GM12878 (cell line): Measurements from ENCODE around the gene GORASP1. TPM values are rescaled to one million over a fixed set of nuclear protein-coding genes. Genes with fewer than 3 reads are reported as not detected.

Source experiments
- ATAC-seq: fragments of 200-7000 bp; cut with Tn5 transposase; 3 replicates; pipeline ENCODE4 v1.9.1; 2020; ENCODE audit warnings: mild to moderate bottlenecking, moderate library complexity
- BruUV-seq: library from RNA; stranded (reverse); fragments of 400-500 nt; replicated peaks from 2 replicates; lab custom pipeline; 2021; lab: Mats Ljungman, UMichigan
- CTCF ChIA-PET: fragments of 300-600 bp; sonication (Branson Sonifier 250); formaldehyde crosslinking; extraction: SDS; loops from one replicate; lab custom pipeline; 2021; ENCODE audit warnings: inconsistent platforms; lab: Yijun Ruan, JAX
- POLR2A ChIA-PET: fragments of 350-600 bp; formaldehyde crosslinking; extraction: SDS; loops from one replicate; lab custom pipeline; 2021; ENCODE audit warnings: inconsistent platforms; lab: Charles Lee
- RAD21 ChIA-PET: fragments of 300-600 bp; sonication (Branson Sonifier 250); formaldehyde crosslinking; loops from one replicate; lab custom pipeline; 2023; ENCODE audit warnings: antibody characterized with exemption; ENCODE audit not compliant: unreplicated experiment; lab: Charles Lee
- SMC1A ChIA-PET: fragments of 300-600 bp; sonication (Branson Sonifier 250); formaldehyde crosslinking; loops from one replicate; lab custom pipeline; 2023; ENCODE audit not compliant: unreplicated experiment, uncharacterized antibody; lab: Charles Lee
- DNase-seq: peaks from one replicate; pipeline ENCODE4 v3.0.0-alpha.2; 2011; ENCODE audit warnings: low read depth, low spot score
- FAIRE-seq: peaks from 3 replicates; lab custom pipeline; 2011; peaks lifted over from hg19 to GRCh38; lab: Jason Lieb, UNC
- H2AFZ ChIP-seq: 2 replicates; pipeline ENCODE4 v1.6.0; 2011; ENCODE audit warnings: low read depth, low read length, control low read depth; ENCODE audit not compliant: control insufficient read depth
- H3K27ac ChIP-seq: 2 replicates; pipeline ENCODE4 v1.5.1; 2011; ENCODE audit warnings: control low read depth; ENCODE audit not compliant: control insufficient read depth, insufficient read depth
- H3K27me3 ChIP-seq, 2 experiments: replicated peaks in 1 of 2; 2 replicates each; pipeline versions ENCODE4 v1.6.0 to v1.6.1; 2011; ENCODE audit warnings: low read length in 1 of 2; ENCODE audit not compliant: control insufficient read depth in 2 of 2, insufficient read depth in 2 of 2
- H3K36me3 ChIP-seq, 2 experiments: 2 replicates each; pipeline ENCODE4 v1.5.1; 2011; ENCODE audit warnings: low read length in 1 of 2; ENCODE audit not compliant: control insufficient read depth in 2 of 2, insufficient read depth in 2 of 2
- H3K4me1 ChIP-seq: 2 replicates; pipeline ENCODE4 v1.6.1; 2011; ENCODE audit warnings: mild to moderate bottlenecking, low read length, moderate library complexity, mixed read lengths; ENCODE audit not compliant: control insufficient read depth, insufficient read depth
- H3K4me2 ChIP-seq: 2 replicates; pipeline ENCODE4 v1.6.0; 2011; ENCODE audit warnings: control low read depth; ENCODE audit not compliant: control insufficient read depth, insufficient read depth
- H3K4me3 ChIP-seq: fragments of 200-600 bp; sonication (generic); 2 replicates; pipeline ENCODE4 v1.5.1; 2016
- H3K79me2 ChIP-seq: 2 replicates; pipeline ENCODE4 v1.6.0; 2011; ENCODE audit warnings: low read length; ENCODE audit not compliant: control insufficient read depth, insufficient read depth
- H3K9ac ChIP-seq: 2 replicates; pipeline ENCODE4 v1.8.0; 2011; ENCODE audit warnings: low read length, control low read depth, mixed read lengths; ENCODE audit not compliant: control insufficient read depth, insufficient read depth
- H3K9me3 ChIP-seq: replicated peaks from 3 replicates; pipeline ENCODE4 v1.5.1; 2011; ENCODE audit warnings: mild to moderate bottlenecking, low read length; ENCODE audit not compliant: control insufficient read depth, insufficient read depth
- H4K20me1 ChIP-seq: 2 replicates; pipeline ENCODE4 v1.6.0; 2011; ENCODE audit not compliant: control insufficient read depth, insufficient read depth
- CREM ChIP-seq: IDR thresholded peaks from 2 replicates; pipeline ENCODE4 v1.6.1; 2014; ENCODE audit warnings: antibody characterized with exemption, low read depth
- IKZF1 ChIP-seq: fragments of 450-650 bp; conservative IDR thresholded peaks from 2 replicates; pipeline ENCODE4 v1.6.1; 2017; ENCODE audit warnings: antibody characterized with exemption, mild to moderate bottlenecking
- IKZF2 ChIP-seq, 2 experiments: fragments of 450-650 bp; IDR thresholded peaks; 2 replicates each; pipeline ENCODE4 v1.6.1; 2017; ENCODE audit warnings: mild to moderate bottlenecking in 2 of 2, moderate library complexity in 2 of 2
- POLR2A ChIP-seq: IDR thresholded peaks from 2 replicates; pipeline ENCODE4 v1.6.1; 2011; ENCODE audit warnings: low read depth, mild to moderate bottlenecking, low read length
- SPI1 ChIP-seq: IDR thresholded peaks from 2 replicates; pipeline ENCODE4 v1.6.1; 2011; ENCODE audit warnings: low read depth, mild to moderate bottlenecking, low read length, moderate library complexity, borderline replicate concordance; ENCODE audit not compliant: insufficient read depth
- in situ Hi-C: fragments of 300-500 bp; cut with MboI; formaldehyde crosslinking; loops from 9 replicates; pipeline ENCODE4 v1.14.3; 2018; ENCODE audit warnings: mixed read lengths
- intact Hi-C: fragments of 100-400 bp; cut with micrococcal nuclease; formaldehyde crosslinking; loops from one replicate; pipeline ENCODE4 v1.14.2; 2022; ENCODE audit not compliant: unreplicated experiment
- microRNA-seq: library from miRNA; unstranded; fragments of <30 nt; microRNA quantifications from one replicate; pipeline ENCODE4, GENCODE V29; 2018
- polyA plus RNA-seq, 11 experiments: library from polyadenylated mRNA; depleted of rRNA in 4 of 11; unstranded in 6 of 11; stranded (reverse) in 5 of 11; fragments of >200 nt; fragmentation: Nextera tagmentation in 4 of 11; fragmentation: Illumina TruSeq in 1 of 11; extraction: Ambion mirVana in 4 of 11; extraction: Trizol in 1 of 11; gene quantifications; 1 replicate in 1 of 11; 2 replicates in 10 of 11; pipeline versions ENCODE4 v1.2.1 to v1.2.3, GENCODE V29; 2011 to 2016; ENCODE audit warnings: inconsistent platforms in 2 of 11, missing spikeins in 2 of 11, low read depth in 1 of 11
- total RNA-seq, 4 experiments: library from RNA; depleted of rRNA in 3 of 4; stranded (reverse); fragments of >200 nt in 3 of 4; fragmentation: Illumina TruSeq in 1 of 4; extraction: Trizol in 1 of 4; gene quantifications; 2 replicates each; pipeline versions ENCODE4 v1.2.1 to v1.2.3, GENCODE V29; 2013 to 2021

Gene GORASP1
- total and polyA plus RNA-seq, 10 of the 15 experiments (the other 5 are each of a cell fraction or from before 2014, with no cell fraction given), result 3.6 to 32.7 (median 23.2) TPM

DNA sequence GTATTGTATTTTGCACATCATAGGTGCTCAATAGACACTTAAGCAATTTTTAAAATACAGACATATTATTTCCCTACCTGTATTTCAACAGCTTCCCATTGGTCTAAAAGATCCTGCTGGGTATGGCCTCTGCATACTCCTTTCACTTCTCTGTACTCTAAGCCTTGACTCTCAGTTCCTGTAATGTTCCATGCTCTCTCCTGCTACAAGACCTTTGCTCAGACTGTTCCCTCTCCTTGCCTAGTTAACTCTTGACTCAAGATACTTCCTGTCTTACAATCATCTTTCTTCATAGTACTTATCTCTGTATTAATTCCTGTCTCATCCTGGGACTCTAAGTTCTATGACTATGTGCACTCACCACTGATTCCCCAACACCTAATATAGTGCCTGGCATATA is 57.4 kb downstream of the GORASP1 start:
- Histone ChIP-seq H3K36me3 (no peaks in the 10 kb centered on the region), H3K27me3 (no peaks in the 10 kb centered on the region), H3K9ac (no peak overlapping the region), H3K79me2 (peaks cover 8% of the 10 kb centered on the region), H3K27ac (no peak overlapping the region), H4K20me1 (no peaks in the 10 kb centered on the region), H3K4me2 (no peak overlapping the region), H3K4me1 (no peaks in the 10 kb centered on the region; the same call in 1 of the 2 replicates), H2AFZ (no peak overlapping the region; the same call in 1 of the 2 replicates), H3K9me3 (no peaks in the 10 kb centered on the region), H3K4me3 (no peak overlapping the region)
- in situ Hi-C loops, result no loop called here
- no peak for ATAC-seq
- FAIRE-seq, result peak; percentile 18
- intact Hi-C loops, result no loop called here
- TF ChIP-seq CREM (no peak), SPI1 (peak; percentile 56; the same call in 1 of the 2 replicates), IKZF1 (0 out of 2 replicates have a peak, but pooled peaks have one; percentile 20), IKZF2 (IDR thresholded peaks at IDR 0.05) (peak; percentile 46 to 56; a peak in 2 of 4 replicates), POLR2A (no peak)
- RAD21 ChIA-PET, result interaction anchor here (0.6 kb wide), 1 partner anchor 238 kb away, joined by 3 read pairs; no protein-coding TSS in a partner anchor
- SMC1A ChIA-PET, result interaction anchor here (1.2 to 2.2 kb wide), 3 partner anchors 20 to 529 kb away, joined by 4 to 5 read pairs (median 4); no protein-coding TSS in a partner anchor
- POLR2A ChIA-PET, result interaction anchor here (1.6 kb wide), 1 partner anchor 214 kb away, joined by 3 read pairs; no protein-coding TSS in a partner anchor
- no peak for DNase-seq
- BruUV-seq, result no TSS peak
- CTCF ChIA-PET, result interaction anchor here (1.4 to 1.5 kb wide), 2 partner anchors 20 to 29 kb away, joined by 3 to 9 read pairs; no protein-coding TSS in a partner anchor

Small RNAs within 50 kb of the gene (microRNA-seq; reads per million reads assigned to microRNA genes)
- gene MIR6822, result not detected

Other genes starting within 250 kb of the GORASP1 start
- gene SCN11A, start 55.7 kb downstream of the GORASP1 start, total RNA-seq (2014; rRNA removed), result 0.05 and 0.06 TPM in 2 replicates
- gene SCN11A, start 55.7 kb downstream of the GORASP1 start, total RNA-seq (2014; rRNA removed; fragmentation: Illumina TruSeq; extraction: Trizol), result under 0.01 and 0.05 TPM in 2 replicates
- gene SCN11A, start 55.7 kb downstream of the GORASP1 start, total RNA-seq (2021), result not detected in 2 replicates
- 0.13 and 0.14 TPM in 2 replicates for gene SCN11A, start 55.7 kb downstream of the GORASP1 start, polyA plus RNA-seq (2011; rRNA removed)
- gene SCN11A, start 55.7 kb downstream of the GORASP1 start, polyA plus RNA-seq (2014; fragmentation: Illumina TruSeq; extraction: Trizol), result 0.04 and 0.11 TPM in 2 replicates
- gene SCN11A, start 55.7 kb downstream of the GORASP1 start, polyA plus RNA-seq (2014; fragmentation: Nextera tagmentation; extraction: Ambion mirVana), result not detected
- gene SCN11A, start 55.7 kb downstream of the GORASP1 start, polyA plus RNA-seq (2014; rRNA removed), result 0.03 TPM in 2 replicates
- under 1 TPM in 1 of 2 experiments, not detected in 1; 0.03 TPM for gene SCN11A, start 55.7 kb downstream of the GORASP1 start, polyA plus RNA-seq (2016; fragmentation: Nextera tagmentation; extraction: Ambion mirVana)
- gene WDR48, start 55.6 kb downstream of the GORASP1 start, total RNA-seq (2014; rRNA removed), result 20.2 and 22.7 TPM in 2 replicates
- gene WDR48, start 55.6 kb downstream of the GORASP1 start, total RNA-seq (2014; rRNA removed; fragmentation: Illumina TruSeq; extraction: Trizol), result 30.0 and 30.3 TPM in 2 replicates
- gene WDR48, start 55.6 kb downstream of the GORASP1 start, total RNA-seq (2021), result 27.8 and 28.7 TPM in 2 replicates
- gene WDR48, start 55.6 kb downstream of the GORASP1 start, polyA plus RNA-seq (2011; rRNA removed), result 43.8 and 63.5 TPM in 2 replicates
- 36.7 and 40.3 TPM in 2 replicates for gene WDR48, start 55.6 kb downstream of the GORASP1 start, polyA plus RNA-seq (2014; fragmentation: Illumina TruSeq; extraction: Trizol)
- gene WDR48, start 55.6 kb downstream of the GORASP1 start, polyA plus RNA-seq (2014; fragmentation: Nextera tagmentation; extraction: Ambion mirVana), result 10 to 100 TPM; 16.8 to 17.1 TPM
- 17.0 and 18.7 TPM in 2 replicates for gene WDR48, start 55.6 kb downstream of the GORASP1 start, polyA plus RNA-seq (2014; rRNA removed)
- gene WDR48, start 55.6 kb downstream of the GORASP1 start, polyA plus RNA-seq (2016; fragmentation: Nextera tagmentation; extraction: Ambion mirVana), result 10 to 100 TPM; 38.4 to 40.6 TPM
- 0.93 and 2.2 TPM in 2 replicates for gene TTC21A, start 53 bp upstream of the GORASP1 start, total RNA-seq (2014; rRNA removed)
- 0.67 and 1.1 TPM in 2 replicates for gene TTC21A, start 53 bp upstream of the GORASP1 start, total RNA-seq (2014; rRNA removed; fragmentation: Illumina TruSeq; extraction: Trizol)
- 2.6 and 2.7 TPM in 2 replicates for gene TTC21A, start 53 bp upstream of the GORASP1 start, total RNA-seq (2021)
- 1.1 and 1.2 TPM in 2 replicates for gene TTC21A, start 53 bp upstream of the GORASP1 start, polyA plus RNA-seq (2011; rRNA removed)
- 1.6 and 2.1 TPM in 2 replicates for gene TTC21A, start 53 bp upstream of the GORASP1 start, polyA plus RNA-seq (2014; fragmentation: Illumina TruSeq; extraction: Trizol)
- gene TTC21A, start 53 bp upstream of the GORASP1 start, polyA plus RNA-seq (2014; fragmentation: Nextera tagmentation; extraction: Ambion mirVana), result under 1 TPM; 0.62 to 0.68 TPM
- gene TTC21A, start 53 bp upstream of the GORASP1 start, polyA plus RNA-seq (2014; rRNA removed), result 3.2 and 3.8 TPM in 2 replicates
- 1 to 10 TPM; 1.0 to 1.2 TPM for gene TTC21A, start 53 bp upstream of the GORASP1 start, polyA plus RNA-seq (2016; fragmentation: Nextera tagmentation; extraction: Ambion mirVana)
- gene CSRNP1, start 46.0 kb upstream of the GORASP1 start, total RNA-seq (2014; rRNA removed), result 14.2 TPM in 2 replicates
- 6.4 and 6.7 TPM in 2 replicates for gene CSRNP1, start 46.0 kb upstream of the GORASP1 start, total RNA-seq (2014; rRNA removed; fragmentation: Illumina TruSeq; extraction: Trizol)
- 12.0 and 12.1 TPM in 2 replicates for gene CSRNP1, start 46.0 kb upstream of the GORASP1 start, total RNA-seq (2021)
- 5.9 and 11.1 TPM in 2 replicates for gene CSRNP1, start 46.0 kb upstream of the GORASP1 start, polyA plus RNA-seq (2011; rRNA removed)
- gene CSRNP1, start 46.0 kb upstream of the GORASP1 start, polyA plus RNA-seq (2014; fragmentation: Illumina TruSeq; extraction: Trizol), result 3.0 and 7.3 TPM in 2 replicates
- gene CSRNP1, start 46.0 kb upstream of the GORASP1 start, polyA plus RNA-seq (2014; fragmentation: Nextera tagmentation; extraction: Ambion mirVana), result under 1 TPM; 0.32 to 0.77 TPM
- gene CSRNP1, start 46.0 kb upstream of the GORASP1 start, polyA plus RNA-seq (2014; rRNA removed), result 9.3 TPM in 2 replicates
- 1 to 10 TPM; 4.9 to 7.0 TPM for gene CSRNP1, start 46.0 kb upstream of the GORASP1 start, polyA plus RNA-seq (2016; fragmentation: Nextera tagmentation; extraction: Ambion mirVana)
- gene XIRP1, start 85.0 kb upstream of the GORASP1 start, total RNA-seq (2014; rRNA removed), result 0.16 and 0.17 TPM in 2 replicates
- gene XIRP1, start 85.0 kb upstream of the GORASP1 start, total RNA-seq (2014; rRNA removed; fragmentation: Illumina TruSeq; extraction: Trizol), result 0.18 and 0.23 TPM in 2 replicates
- 0.38 and 0.40 TPM in 2 replicates for gene XIRP1, start 85.0 kb upstream of the GORASP1 start, total RNA-seq (2021)
- gene XIRP1, start 85.0 kb upstream of the GORASP1 start, polyA plus RNA-seq (2011; rRNA removed), result 0.01 and 0.03 TPM in 2 replicates
- 0.14 and 0.24 TPM in 2 replicates for gene XIRP1, start 85.0 kb upstream of the GORASP1 start, polyA plus RNA-seq (2014; fragmentation: Illumina TruSeq; extraction: Trizol)
- gene XIRP1, start 85.0 kb upstream of the GORASP1 start, polyA plus RNA-seq (2014; fragmentation: Nextera tagmentation; extraction: Ambion mirVana), result under 1 TPM in 1 of 2 experiments, not detected in 1; 0.05 TPM
- gene XIRP1, start 85.0 kb upstream of the GORASP1 start, polyA plus RNA-seq (2014; rRNA removed), result 0.08 and 0.27 TPM in 2 replicates
- under 1 TPM; 0.04 to 0.05 TPM for gene XIRP1, start 85.0 kb upstream of the GORASP1 start, polyA plus RNA-seq (2016; fragmentation: Nextera tagmentation; extraction: Ambion mirVana)
- 0.11 and 0.16 TPM in 2 replicates for gene CX3CR1, start 172.4 kb upstream of the GORASP1 start, total RNA-seq (2014; rRNA removed)
- 0.09 and 0.18 TPM in 2 replicates for gene CX3CR1, start 172.4 kb upstream of the GORASP1 start, total RNA-seq (2014; rRNA removed; fragmentation: Illumina TruSeq; extraction: Trizol)
- gene CX3CR1, start 172.4 kb upstream of the GORASP1 start, total RNA-seq (2021), result 0.08 and 0.23 TPM in 2 replicates
- gene CX3CR1, start 172.4 kb upstream of the GORASP1 start, polyA plus RNA-seq (2011; rRNA removed), result 0.45 and 0.53 TPM in 2 replicates
- gene CX3CR1, start 172.4 kb upstream of the GORASP1 start, polyA plus RNA-seq (2014; fragmentation: Illumina TruSeq; extraction: Trizol), result 0.16 and 0.21 TPM in 2 replicates
- gene CX3CR1, start 172.4 kb upstream of the GORASP1 start, polyA plus RNA-seq (2014; fragmentation: Nextera tagmentation; extraction: Ambion mirVana), result under 1 TPM; 0.05 to 0.09 TPM
- gene CX3CR1, start 172.4 kb upstream of the GORASP1 start, polyA plus RNA-seq (2014; rRNA removed), result 0.09 and 0.12 TPM in 2 replicates
- under 1 TPM; 0.09 to 0.53 TPM for gene CX3CR1, start 172.4 kb upstream of the GORASP1 start, polyA plus RNA-seq (2016; fragmentation: Nextera tagmentation; extraction: Ambion mirVana)
- 17.8 and 19.7 TPM in 2 replicates for gene CCR8, start 222.1 kb upstream of the GORASP1 start, total RNA-seq (2014; rRNA removed)
- 17.9 and 18.9 TPM in 2 replicates for gene CCR8, start 222.1 kb upstream of the GORASP1 start, total RNA-seq (2014; rRNA removed; fragmentation: Illumina TruSeq; extraction: Trizol)
- gene CCR8, start 222.1 kb upstream of the GORASP1 start, total RNA-seq (2021), result 14.4 and 16.9 TPM in 2 replicates
- gene CCR8, start 222.1 kb upstream of the GORASP1 start, polyA plus RNA-seq (2011; rRNA removed), result 23.2 and 25.0 TPM in 2 replicates
- 28.8 and 36.6 TPM in 2 replicates for gene CCR8, start 222.1 kb upstream of the GORASP1 start, polyA plus RNA-seq (2014; fragmentation: Illumina TruSeq; extraction: Trizol)
- 10 to 100 TPM; 11.1 to 13.7 TPM for gene CCR8, start 222.1 kb upstream of the GORASP1 start, polyA plus RNA-seq (2014; fragmentation: Nextera tagmentation; extraction: Ambion mirVana)
- gene CCR8, start 222.1 kb upstream of the GORASP1 start, polyA plus RNA-seq (2014; rRNA removed), result 14.2 and 16.7 TPM in 2 replicates
- gene CCR8, start 222.1 kb upstream of the GORASP1 start, polyA plus RNA-seq (2016; fragmentation: Nextera tagmentation; extraction: Ambion mirVana), result 1 to 10 TPM; 5.2 to 8.7 TPM